IPS DF 19.7 (cell line): ENCODE measurements around the gene DPEP2.
"Not testable (repeated sequence)": the region's sequence is repeated elsewhere in the genome, so short reads cannot be mapped to it uniquely, and the experiment has no call there.

ENCODE experiments used
- DNase-seq: peaks from one replicate; pipeline ENCODE4 v3.0.0-alpha.2; 2013; ENCODE audit warnings: low read depth, low spot score

DPEP2 gene

DNA sequence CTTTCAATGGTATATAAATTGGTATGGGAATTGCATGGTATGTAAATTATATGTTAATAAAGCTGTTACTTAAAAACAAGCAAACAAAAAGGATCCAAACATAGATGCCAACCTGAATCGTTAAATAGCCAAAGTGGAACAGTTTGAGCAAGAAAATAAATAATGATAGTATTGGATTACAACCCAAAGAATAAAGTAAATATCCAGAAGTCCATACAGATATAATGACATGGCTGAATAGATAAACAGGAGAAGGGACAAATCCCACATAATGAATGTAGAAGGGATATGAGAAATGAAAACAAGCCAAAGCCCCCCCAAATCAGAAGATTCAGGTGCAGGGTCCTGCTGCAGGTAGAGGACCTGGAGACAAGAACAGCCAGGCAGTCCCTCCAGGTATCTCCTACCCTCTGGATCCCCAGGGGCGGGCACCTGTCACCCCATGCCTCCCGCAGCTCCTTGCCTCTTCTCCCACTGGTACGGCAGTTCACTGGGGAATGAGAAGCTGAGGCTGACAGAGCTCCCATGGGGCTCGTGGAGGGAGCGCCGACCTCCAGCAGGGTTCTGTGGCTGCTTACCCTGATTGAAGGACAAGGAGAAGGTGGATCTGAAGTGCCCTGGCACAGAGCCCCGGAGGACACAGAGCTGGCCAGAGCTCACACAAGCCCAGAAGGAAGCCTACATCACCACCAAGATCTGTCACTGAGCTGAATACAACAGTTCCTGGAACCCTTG is 45.5 kb downstream of the DPEP2 start:
- DNase-seq: no peak

DNA sequence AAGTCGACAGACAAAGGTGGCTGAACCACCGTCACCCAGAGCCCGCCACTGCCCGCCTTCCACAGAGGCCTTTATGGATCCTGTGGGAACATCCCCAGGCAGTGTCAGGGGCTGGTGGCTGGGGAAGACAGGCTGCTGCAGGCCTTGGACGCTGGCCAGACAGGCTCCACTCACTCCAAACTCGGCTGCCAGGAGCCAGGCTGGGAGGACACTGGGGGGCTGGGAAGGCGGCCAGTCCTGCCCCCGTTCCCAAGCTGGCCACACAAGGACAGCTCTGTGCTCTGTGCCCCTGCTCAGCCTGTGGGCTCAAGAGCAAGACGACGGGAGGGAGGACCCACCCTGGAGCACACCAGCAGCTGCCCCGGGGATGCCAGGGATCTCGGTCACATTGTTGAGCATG is 47.8 kb downstream of the DPEP2 start:
- DNase-seq: no peak

DNA sequence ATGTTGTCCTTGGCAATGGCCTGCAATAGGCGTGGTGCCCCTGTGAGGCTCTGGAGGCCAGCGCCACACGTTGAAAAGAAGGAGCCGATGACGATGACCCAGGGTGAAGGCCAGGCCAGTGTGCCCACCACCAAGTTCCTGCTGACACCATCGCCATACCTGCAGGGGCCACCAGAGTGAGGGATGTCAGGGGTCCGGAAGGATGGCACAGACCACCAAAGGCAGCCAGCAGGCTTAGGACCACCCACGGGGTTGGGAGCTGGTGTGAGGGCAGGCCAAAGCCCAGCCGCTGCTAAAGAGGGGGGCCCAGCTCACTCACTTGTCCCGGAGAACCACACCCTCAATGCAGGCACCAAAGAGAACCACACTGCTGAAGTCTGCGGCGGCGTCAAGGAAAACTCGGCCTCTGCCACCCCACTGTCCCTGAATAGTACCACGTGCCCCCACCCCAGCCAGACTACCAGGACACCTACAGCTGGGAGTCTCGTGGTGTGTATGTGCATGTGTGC is 48.9 kb downstream of the DPEP2 start:
- no peak for DNase-seq

DNA sequence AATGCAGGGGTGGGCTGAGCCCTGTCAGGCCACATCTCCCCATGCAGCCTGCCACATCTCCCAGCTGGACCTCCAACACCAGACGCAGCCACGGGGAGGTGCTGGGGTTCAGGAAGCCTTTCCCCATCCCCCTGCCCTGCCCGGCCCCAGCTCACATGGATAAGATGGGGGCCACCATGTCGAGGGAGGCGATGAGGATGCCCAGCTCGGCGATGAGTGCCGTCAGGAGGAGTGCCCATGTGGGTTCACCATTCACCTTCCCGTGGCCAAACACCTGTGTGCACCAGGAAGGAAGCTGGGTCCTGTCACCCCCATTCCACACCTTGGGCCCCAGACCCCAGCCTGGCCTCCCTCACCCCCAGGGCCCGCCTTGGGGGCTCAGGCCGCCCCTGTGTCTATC is 49.6 kb downstream of the DPEP2 start:
- no peak for DNase-seq

DNA sequence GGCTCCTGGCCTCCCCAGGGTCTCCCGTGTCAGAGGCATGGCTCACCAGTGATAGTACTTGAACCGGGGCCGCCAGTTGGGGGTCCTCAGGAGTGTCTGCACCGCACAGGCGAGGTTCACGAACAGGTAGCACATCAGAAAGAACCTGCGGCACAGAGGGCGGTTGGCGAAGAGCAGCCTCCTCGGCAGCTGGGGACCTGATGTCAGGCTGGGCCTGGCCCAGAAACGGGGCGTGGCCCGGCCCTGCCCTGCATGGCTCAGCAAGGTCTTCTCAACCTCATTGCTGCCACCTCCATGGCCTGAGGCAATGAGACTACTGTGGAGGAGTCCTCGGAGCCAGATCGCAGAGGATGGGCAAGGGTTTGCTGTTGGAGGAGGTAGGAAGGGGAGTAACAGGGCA is 51.3 kb downstream of the DPEP2 start:
- no peak for DNase-seq

DNA sequence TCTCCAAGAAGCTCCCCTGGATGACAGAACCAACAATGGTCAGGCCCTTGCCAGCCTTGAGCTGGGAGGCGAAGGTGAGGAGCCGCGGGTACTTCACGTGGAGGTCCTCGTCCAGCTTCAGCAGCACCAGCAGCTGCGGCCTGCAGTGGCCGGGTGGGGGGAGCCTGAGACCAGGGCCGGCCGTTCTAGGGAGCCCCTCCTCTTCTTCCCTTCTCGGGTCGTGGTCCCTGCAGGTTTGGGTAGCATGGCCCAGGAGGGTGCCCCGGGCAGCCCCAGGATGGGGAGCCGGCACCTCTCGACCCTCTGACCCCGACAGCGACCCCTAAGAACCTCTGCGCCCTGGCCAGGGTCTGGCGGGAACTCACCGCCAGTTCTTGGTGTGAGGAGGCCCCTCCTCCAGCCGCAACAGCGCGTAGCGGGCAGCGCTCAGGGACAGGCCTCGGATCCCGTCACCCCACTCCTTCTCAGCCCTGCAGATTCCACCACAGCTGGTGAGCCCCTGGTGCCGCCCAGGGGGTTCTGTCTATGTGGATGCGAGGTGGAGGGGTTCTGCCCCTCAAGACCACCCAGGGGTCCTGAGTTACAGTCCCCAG is 52.2 kb downstream of the DPEP2 start:
- DNase-seq: no peak

DNA sequence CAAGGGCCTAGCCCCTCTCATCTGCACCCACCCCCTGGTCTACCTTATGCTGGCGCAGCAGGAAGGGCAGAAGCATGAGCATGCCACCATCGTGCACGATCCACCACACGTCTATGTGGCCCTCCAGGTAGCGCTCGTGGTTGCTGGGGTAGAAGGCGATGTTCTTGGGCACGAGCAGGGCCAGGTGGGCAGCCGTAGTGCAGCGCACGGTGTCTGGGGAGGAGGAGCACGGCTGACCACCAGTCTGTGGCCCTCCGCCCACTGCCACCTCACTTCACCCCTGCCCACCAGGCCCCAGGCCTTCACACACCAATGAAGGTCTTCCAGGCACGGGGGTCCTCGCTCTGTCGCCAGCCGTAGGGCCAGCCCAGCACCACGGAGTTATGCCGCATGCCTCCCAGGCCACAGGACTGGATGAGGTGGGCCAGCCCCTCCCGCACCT is 53.1 kb downstream of the DPEP2 start:
- no peak for DNase-seq

DNA sequence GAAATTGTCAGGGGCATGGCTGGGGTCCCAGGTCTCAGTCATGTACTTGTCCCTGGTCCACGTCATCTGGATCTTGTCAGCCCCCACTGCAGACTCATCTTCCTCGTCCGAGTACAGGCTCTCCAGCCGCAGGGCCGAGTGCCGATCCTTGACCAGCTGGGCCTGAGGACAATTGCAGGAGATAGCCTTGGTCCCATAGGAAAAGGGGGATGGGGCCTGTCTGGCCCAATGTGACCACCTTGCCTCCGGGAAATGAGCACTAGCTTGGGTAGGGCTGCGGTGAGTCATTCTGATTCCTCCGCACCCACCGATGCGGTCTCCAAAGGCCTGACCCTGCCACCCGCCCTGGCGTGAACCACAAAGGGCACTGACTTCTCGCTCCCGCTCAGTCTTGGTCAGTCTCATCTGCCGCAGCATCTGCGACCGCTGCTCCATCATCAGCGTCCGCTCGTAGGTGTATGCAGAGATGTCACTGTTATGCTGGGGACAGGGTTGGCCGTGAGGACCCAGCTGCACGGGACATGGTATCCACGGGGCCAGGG is 53.8 kb downstream of the DPEP2 start:
- DNase-seq: no peak

DNA sequence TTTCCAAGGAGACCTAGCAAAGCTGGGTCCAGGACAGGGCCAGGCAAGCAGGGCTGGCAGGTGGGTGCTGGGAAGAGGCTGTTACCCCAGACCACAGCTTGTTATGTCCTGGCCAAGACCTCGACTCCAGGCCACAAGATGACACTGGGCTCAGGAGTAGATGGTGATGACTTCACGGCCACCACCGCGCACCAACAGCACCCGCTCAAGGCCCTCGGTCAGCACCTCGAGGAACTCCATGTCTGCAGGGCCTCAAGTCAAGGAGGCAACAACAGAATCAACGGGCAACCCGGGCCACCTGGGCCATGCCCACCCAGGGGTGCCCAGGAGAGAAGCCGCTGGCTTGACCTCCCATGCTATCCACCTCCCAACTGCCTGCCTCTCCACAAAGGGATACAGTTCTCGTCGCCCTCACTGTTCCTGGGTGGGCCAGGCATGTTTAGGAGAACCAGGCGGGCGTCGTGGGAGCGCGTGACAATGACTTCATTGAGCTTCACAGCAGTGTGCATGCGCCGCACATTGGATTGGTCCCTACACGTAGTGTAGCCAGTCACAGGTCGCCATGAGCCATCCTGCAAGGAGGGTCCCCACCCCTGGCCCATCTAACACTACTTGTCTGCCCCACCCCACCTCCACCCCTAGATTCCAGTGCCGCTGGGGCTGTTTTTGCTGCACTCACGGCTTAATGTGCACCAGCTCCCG is 54.4 kb downstream of the DPEP2 start:
- no peak for DNase-seq

DNA sequence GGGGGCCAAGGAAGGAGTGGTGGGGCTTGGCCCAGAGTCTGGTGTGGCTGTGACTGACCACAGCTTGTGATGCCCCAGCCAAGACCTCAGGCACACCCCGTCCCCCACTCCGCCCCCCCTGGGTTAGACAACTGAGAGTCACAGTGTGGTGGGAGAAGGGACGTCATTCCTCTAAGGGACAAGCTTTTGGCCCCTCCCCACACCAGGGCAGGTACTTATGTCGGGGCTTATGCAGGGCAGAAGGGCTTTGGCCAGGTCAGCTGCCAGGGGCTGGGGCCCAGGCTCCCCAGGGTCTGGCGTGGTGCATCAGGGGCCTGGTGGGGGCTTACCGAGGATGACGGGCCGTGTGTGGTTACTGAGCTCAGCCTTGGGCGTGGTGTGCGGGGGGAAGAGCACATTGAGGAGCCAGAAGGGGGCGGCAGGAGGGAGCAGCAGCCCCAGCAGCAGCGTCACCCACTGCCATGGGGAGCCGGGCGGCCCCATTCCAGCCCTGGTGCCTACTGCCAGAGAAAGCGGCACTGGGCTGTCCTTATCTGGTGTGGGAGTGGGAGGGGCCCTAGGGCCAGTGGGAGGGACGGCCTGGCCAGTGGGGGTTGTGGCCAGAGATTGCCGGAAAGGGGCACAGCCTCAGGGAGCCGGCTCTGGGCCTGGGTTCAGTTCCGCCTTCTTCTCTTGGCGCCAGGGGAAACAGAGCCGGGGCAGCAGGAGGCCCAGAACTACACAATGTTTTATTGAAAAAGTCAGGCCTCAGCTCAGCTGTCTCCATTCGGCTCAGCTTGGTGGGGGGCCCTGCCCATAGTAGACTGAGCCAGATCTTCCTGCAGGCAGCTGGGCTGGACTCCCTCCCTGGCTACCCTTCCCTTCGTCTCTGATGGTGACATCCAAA is 55.4 kb downstream of the DPEP2 start, which contains the start of gene LCAT:
Gene LCAT (minus strand): TSS at position 502 of the 886 bp plus-strand sequence. CDS start 19 bp downstream, at position 483.
- no peak for DNase-seq

DNA sequence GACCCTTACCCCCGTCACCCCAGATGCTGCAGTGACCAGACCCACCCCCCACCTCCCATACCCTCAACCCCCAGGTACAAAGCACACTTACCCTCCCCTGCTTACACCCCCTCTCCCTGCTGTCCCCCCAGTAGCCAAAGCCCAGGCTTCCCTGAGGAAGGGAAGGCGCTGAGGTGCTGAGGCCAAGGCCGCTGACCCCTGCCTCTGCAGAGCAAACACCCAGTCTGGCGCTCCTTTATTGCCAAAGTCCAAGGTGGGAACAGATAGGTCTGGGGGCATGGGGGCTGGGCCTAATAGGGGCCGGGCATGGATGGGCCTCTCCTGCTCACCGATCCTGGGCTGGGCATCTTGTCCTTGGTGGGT is 56.0 kb downstream of the DPEP2 start:
- DNase-seq: no peak

DNA sequence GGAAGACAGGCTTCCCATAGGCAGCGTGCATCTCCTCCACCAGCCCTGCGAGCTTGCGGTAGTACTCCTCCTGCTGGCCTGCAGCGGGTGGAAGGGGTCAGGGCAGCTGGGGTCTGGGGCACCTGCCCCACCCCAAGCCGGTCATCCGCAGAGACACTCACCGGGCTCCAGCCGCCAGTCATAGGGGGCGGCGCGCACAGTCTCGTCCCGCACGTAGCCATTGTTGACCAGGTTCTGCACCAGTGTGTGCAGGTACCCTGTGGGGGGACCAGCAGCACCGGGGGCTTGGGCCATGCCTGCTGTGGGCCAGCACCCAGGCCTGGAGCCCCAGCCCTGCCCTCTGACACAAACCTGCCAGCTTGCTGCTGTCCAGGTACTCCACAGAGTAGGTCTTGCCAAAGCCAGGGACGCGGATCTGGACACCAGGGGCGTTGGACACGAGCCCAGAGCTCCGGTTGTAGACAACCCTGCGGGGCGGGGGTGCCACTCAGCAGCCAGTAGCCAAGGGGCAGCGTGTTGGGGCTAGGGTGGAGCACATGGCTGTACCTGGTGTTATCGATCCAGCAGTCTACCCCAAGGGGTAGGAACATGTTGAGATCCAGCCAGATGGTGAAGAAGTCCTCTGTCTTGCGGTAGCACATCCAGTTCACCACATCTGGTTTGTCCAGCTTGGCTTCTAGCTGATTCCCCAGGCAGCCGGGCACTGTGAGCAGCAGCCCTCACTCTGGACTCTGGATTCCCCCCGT is 56.6 kb downstream of the DPEP2 start:
- no peak for DNase-seq

DNA sequence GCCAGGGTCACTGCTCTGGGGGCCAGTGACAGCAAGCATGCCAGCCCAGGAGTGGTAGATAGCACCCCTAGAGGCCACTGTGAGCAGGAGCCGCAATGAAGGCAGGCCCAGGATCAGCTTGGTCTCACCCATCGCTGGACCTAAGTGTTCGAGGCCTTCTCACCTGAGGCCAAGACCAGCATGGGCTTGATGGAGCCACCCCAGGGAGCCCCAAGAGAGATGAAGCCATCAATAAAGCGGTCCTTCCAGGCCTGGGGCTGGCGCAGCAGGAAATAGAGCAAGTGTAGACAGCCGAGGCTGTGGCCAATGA is 57.1 kb downstream of the DPEP2 start:
- DNase-seq: no peak

DNA sequence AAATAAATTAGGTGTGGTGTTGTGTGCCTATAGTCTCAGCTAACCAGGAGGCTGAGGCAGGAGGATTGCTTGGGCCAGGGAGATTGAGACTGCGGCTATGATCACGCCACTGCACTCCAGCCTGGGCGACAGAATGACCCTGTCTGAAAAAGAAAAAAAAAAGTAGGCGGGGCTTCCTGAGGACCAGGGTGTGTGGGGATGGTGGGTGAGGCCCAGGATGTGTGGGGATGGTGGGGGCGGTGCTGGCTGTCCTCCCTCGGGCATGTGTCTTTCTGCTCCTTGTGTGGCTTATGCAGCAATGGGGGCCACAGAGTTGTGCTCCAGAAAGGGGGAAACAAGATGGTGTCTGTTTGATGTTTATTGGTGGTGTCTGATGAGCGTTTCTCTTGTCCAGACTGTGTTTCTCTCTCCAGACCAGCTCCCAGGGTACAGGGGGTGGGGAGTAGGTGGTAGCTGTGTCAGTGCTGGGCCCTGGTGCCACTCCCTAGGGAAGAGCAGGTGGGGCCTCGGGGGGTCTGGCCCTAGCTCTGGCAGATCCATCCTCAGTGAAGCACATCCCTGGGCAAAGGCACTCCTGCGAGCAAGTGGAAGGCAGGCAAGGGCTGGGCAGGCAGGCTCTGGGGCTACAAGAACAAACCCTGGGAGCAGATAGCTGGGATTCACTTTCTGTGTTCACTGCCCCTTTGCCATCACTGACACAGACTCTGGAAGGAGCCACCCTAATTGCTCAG is 57.6 kb downstream of the DPEP2 start:
- DNase-seq: no peak

DNA sequence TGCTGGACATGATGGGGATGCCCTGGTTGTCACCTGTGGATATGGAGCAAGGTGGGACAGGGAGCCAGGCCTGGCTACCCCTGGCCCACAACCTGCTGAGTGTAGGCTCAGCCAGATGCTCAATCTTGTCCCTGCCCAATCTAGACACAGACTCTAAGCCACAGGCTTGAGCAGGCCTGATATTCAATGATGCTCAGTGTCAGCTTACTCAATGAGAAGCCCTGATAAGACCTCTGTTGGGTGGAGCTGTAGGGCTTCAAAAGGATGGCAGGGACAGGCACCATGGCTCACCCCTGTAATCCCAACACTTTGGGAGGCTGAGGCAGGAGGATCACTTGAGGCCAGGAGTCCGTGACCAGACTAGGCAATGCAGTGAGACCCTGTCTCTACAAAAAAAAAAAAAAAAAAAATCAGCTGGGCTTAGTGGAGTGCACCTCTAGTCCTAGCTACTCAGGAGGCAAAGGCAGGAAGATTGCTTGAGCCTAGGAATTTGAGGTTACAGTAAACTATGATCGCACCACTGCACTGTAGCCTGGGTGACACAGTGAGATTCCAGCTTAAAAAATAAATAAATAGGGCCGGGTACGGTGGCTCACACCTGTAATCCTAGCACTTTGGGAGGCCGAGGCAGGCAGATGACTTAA is 58.7 kb downstream of the DPEP2 start:
- no peak for DNase-seq

DNA sequence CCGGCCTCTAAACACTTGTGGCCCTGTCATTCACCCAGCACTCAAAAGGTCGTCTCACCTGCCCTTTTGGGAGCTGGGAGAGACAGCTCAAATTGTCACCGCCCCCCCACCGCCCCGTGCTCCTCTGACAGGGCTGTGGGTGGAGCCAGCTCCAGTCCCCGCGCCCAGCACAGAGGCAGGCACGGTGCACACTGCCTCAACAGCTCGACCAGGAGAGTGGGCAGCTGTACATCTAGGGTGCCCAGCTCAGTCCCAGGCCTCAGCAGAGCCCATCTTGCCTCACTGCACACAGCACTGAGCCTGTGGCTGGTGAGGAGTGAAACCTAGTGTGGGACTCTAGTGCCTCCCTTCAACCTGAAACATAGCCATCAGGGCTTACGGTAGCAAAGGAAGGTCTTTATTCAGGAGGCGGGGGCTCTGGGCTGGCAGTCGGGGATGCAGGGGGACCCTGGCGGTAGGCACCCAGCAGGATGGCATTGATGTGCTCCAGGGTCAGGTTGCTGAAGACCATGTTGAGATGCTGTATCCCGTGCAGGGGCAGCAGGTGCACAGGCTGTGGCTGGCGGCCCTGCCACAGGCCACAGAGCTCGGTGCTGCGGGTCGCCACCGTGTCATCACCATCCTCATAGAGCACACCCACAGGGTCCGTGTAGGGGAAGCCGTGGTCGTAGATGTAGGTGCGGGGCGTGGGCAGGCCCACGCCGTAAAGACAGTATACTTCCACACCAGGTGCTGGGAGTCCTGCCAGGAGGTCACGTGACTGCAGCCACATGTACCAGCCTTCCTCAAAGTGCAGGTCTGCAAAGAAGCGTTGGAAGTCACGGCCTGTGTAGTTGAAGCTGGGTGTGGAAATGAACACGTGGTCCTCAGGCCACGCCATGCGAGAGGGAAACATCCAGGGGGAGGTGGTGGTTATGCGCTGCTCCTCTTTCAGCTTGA is 59.5 kb downstream of the DPEP2 start:
- DNase-seq: no peak

DNA sequence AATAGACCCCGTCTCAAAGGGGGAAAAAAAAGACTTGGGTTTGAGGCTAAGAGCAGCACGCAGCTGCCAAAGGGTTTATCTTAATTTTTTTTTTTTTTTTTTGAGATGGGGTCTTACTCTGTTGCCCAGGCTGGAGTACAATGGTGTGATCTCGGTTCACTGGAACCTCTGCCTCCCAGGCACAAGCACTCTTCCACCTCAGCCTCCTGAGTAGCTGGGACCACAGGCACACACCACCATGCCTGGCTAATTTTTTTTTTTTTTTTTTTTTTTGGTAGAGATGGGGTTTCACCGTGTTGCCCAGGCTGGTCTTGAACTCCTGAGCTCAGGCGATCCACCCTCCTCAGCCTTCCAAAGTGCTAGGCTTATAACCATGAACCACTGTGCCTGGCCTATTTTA is 61.6 kb downstream of the DPEP2 start:
- DNase-seq: not testable (repeated sequence)
